Measurements from ENCODE around the gene TFEC. TPM values are rescaled to one million over a fixed set of nuclear protein-coding genes. Genes with fewer than 3 reads are reported as not detected.
"Not testable (repeated sequence)": the region's sequence is repeated elsewhere in the genome, so short reads cannot be mapped to it uniquely, and the experiment has no call there.

The TFEC gene
- total RNA-seq, 1 donor from 2014 or later: 1.3 TPM

GRCh38 chr7:115941703-115942268, 88.8 kb downstream of the TFEC start:
- Histone ChIP-seq H3K4me1 (no peaks in the 10 kb centered on the region), H3K9me3 (no peaks in the 10 kb centered on the region), H3K36me3 (no peaks in the 10 kb centered on the region), H3K4me3 (no peak overlapping the region), H3K27ac (no peak overlapping the region), H3K27me3 (no peaks in the 10 kb centered on the region)
- TF ChIP-seq CTCF (IDR thresholded peaks at IDR 0.05): no peak
- no peak for DNase-seq (ENCODE audit: low spot score in 2 of 2)
- intact Hi-C loops (cut with DNase I): no loop called here

GRCh38 chr7:115940460-115941060, 90.0 kb downstream of the TFEC start:
- no peak overlapping the region for H3K27ac ChIP-seq
- H3K4me3 ChIP-seq: no peak overlapping the region
- no peaks in the 10 kb centered on the region for H3K36me3 ChIP-seq
- H3K27me3 ChIP-seq: no peaks in the 10 kb centered on the region
- H3K9me3 ChIP-seq: no peaks in the 10 kb centered on the region
- no peak for DNase-seq (ENCODE audit: low spot score in 2 of 2)
- intact Hi-C loops (cut with DNase I): no loop called here
- no peaks in the 10 kb centered on the region for H3K4me1 ChIP-seq
- TF ChIP-seq CTCF (IDR thresholded peaks at IDR 0.05): no peak

- Histone ChIP-seq H3K9me3 (no peaks in the 10 kb centered on the region), H3K4me3 (no peak overlapping the region), H3K4me1 (no peaks in the 10 kb centered on the region), H3K27ac (no peak overlapping the region), H3K36me3 (no peaks in the 10 kb centered on the region), H3K27me3 (no peaks in the 10 kb centered on the region)
- intact Hi-C loops (cut with DNase I): no loop called here
- TF ChIP-seq CTCF (IDR thresholded peaks at IDR 0.05): no peak
- DNase-seq (ENCODE audit: low spot score in 2 of 2): no peak
These were observed 92.6 kb downstream of the TFEC start for GRCh38 chr7:115937960-115938359.

GRCh38 chr7:115933471-115933870, 97.1 kb downstream of the TFEC start:
- Histone ChIP-seq H3K4me1 (no peaks in the 10 kb centered on the region), H3K27me3 (no peaks in the 10 kb centered on the region), H3K4me3 (no peak overlapping the region), H3K36me3 (no peaks in the 10 kb centered on the region), H3K9me3 (no peaks in the 10 kb centered on the region), H3K27ac (no peak overlapping the region)
- intact Hi-C loops (cut with DNase I): no loop called here
- no peak for TF ChIP-seq CTCF (IDR thresholded peaks at IDR 0.05)
- DNase-seq (ENCODE audit: low spot score in 2 of 2): no peak

GRCh38 chr7:115932880-115933279, 97.7 kb downstream of the TFEC start:
- intact Hi-C loops (cut with DNase I): no loop called here
- Histone ChIP-seq H3K36me3 (no peaks in the 10 kb centered on the region), H3K27me3 (no peaks in the 10 kb centered on the region), H3K27ac (no peak overlapping the region), H3K4me3 (no peak overlapping the region), H3K4me1 (no peaks in the 10 kb centered on the region), H3K9me3 (no peaks in the 10 kb centered on the region)
- no peak for TF ChIP-seq CTCF (IDR thresholded peaks at IDR 0.05)
- no peak for DNase-seq (ENCODE audit: low spot score in 2 of 2)

GRCh38 chr7:115930184-115930583, 100.4 kb downstream of the TFEC start:
- not testable (repeated sequence) for H3K9me3 ChIP-seq

GRCh38 chr7:115929736-115930135, 100.8 kb downstream of the TFEC start:
- H3K9me3 ChIP-seq; H3K36me3 ChIP-seq; H3K4me3 ChIP-seq; H3K27me3 ChIP-seq; intact Hi-C loops (cut with DNase I); H3K27ac ChIP-seq; H3K4me1 ChIP-seq; DNase-seq (ENCODE audit: low spot score in 2 of 2): not testable (repeated sequence)

More at GRCh38 chr7:115930184-115930583, 100.4 kb downstream of the TFEC start:
- H3K27me3 ChIP-seq; H3K36me3 ChIP-seq; H3K27ac ChIP-seq; intact Hi-C loops (cut with DNase I); H3K4me3 ChIP-seq; DNase-seq (ENCODE audit: low spot score in 2 of 2); H3K4me1 ChIP-seq: not testable (repeated sequence)

All from ascending aorta (tissue), 2 donors.